Measurements from ENCODE around the gene RAB17. TPM values are rescaled to one million over a fixed set of nuclear protein-coding genes. Genes with fewer than 3 reads are reported as not detected.

The RAB17 gene
- total RNA-seq, 2 experiments from 2014 or later: 0.31 to 0.40 TPM

GRCh38 chr2:237628247-237629187 is 38.0 kb upstream of the RAB17 start:
- H3K4me3 Mint-ChIP-seq: peak overlapping the region; percentile 81
- no peaks in the 10 kb centered on the region for H3K36me3 Mint-ChIP-seq
- H3K9me3 Mint-ChIP-seq: no peaks in the 10 kb centered on the region
- peaks cover 27% of the 10 kb centered on the region for H3K4me1 Mint-ChIP-seq
- H3K27me3 Mint-ChIP-seq: peaks cover 11% of the 10 kb centered on the region
- DNase-seq: no peak
- H3K27ac Mint-ChIP-seq: no peak overlapping the region

GRCh38 chr2:237627441-237628246 is 37.1 kb upstream of the RAB17 start, which contains the start of gene LRRFIP1:
Gene LRRFIP1, plus strand, starts transcription at chr2:237627587. Its CDS starts 58 bp downstream, at chr2:237627645.
- H3K27ac Mint-ChIP-seq: no peak within 1 kb of the TSS
- peaks cover 27% of the 10 kb centered on the region for H3K4me1 Mint-ChIP-seq
- no peaks in the 10 kb centered on the region for H3K9me3 Mint-ChIP-seq
- DNase-seq: peak; percentile 35
- H3K4me3 Mint-ChIP-seq: peak within 1 kb of the TSS; percentile 81
- H3K36me3 Mint-ChIP-seq: no peaks in the 10 kb centered on the region
- peaks cover 11% of the 10 kb centered on the region for H3K27me3 Mint-ChIP-seq

- no peak for DNase-seq
- H3K36me3 Mint-ChIP-seq: no peaks in the 10 kb centered on the region
- H3K4me3 Mint-ChIP-seq: peak overlapping the region; percentile 76
- peaks cover 27% of the 10 kb centered on the region for H3K4me1 Mint-ChIP-seq
- H3K27me3 Mint-ChIP-seq: peaks cover 11% of the 10 kb centered on the region
- no peaks in the 10 kb centered on the region for H3K9me3 Mint-ChIP-seq
- no peak overlapping the region for H3K27ac Mint-ChIP-seq
Observed at GRCh38 chr2:237626813-237627440, 36.4 kb upstream of the RAB17 start.

GRCh38 chr2:237625777-237626176 is 35.2 kb upstream of the RAB17 start:
- H3K36me3 Mint-ChIP-seq: no peaks in the 10 kb centered on the region
- no peaks in the 10 kb centered on the region for H3K9me3 Mint-ChIP-seq
- no peak overlapping the region for H3K27ac Mint-ChIP-seq
- DNase-seq: no peak
- peaks cover 20% of the 10 kb centered on the region for H3K4me1 Mint-ChIP-seq
- H3K4me3 Mint-ChIP-seq: peak overlapping the region; percentile 2
- peaks cover 8% of the 10 kb centered on the region for H3K27me3 Mint-ChIP-seq

GRCh38 chr2:237625216-237625705 is 34.7 kb upstream of the RAB17 start:
- H3K36me3 Mint-ChIP-seq: no peaks in the 10 kb centered on the region
- peak overlapping the region; percentile 50 for H3K4me3 Mint-ChIP-seq
- peaks cover 8% of the 10 kb centered on the region for H3K27me3 Mint-ChIP-seq
- H3K27ac Mint-ChIP-seq: no peak overlapping the region
- DNase-seq: no peak
- peaks cover 16% of the 10 kb centered on the region for H3K4me1 Mint-ChIP-seq
- no peaks in the 10 kb centered on the region for H3K9me3 Mint-ChIP-seq

GRCh38 chr2:237624565-237624964 is 34.0 kb upstream of the RAB17 start:
- no peaks in the 10 kb centered on the region for H3K9me3 Mint-ChIP-seq
- H3K27ac Mint-ChIP-seq: no peak overlapping the region
- no peak overlapping the region for H3K4me3 Mint-ChIP-seq
- H3K4me1 Mint-ChIP-seq: peaks cover 9% of the 10 kb centered on the region
- DNase-seq: no peak
- no peaks in the 10 kb centered on the region for H3K36me3 Mint-ChIP-seq
- H3K27me3 Mint-ChIP-seq: peaks cover 8% of the 10 kb centered on the region

GRCh38 chr2:237623428-237624403 is 33.2 kb upstream of the RAB17 start:
- Mint-ChIP-seq H3K36me3 (no peaks in the 10 kb centered on the region), H3K9me3 (no peaks in the 10 kb centered on the region), H3K4me3 (no peak overlapping the region), H3K4me1 (peaks cover 9% of the 10 kb centered on the region), H3K27ac (no peak overlapping the region), H3K27me3 (peaks cover 5% of the 10 kb centered on the region)
- DNase-seq: no peak

GRCh38 chr2:237618449-237618848 is 27.9 kb upstream of the RAB17 start:
- no peaks in the 10 kb centered on the region for H3K36me3 Mint-ChIP-seq
- peaks cover 34% of the 10 kb centered on the region for H3K4me1 Mint-ChIP-seq
- DNase-seq: no peak
- H3K27ac Mint-ChIP-seq: no peak overlapping the region
- no peak overlapping the region for H3K4me3 Mint-ChIP-seq
- no peaks in the 10 kb centered on the region for H3K9me3 Mint-ChIP-seq
- H3K27me3 Mint-ChIP-seq: no peaks in the 10 kb centered on the region

GRCh38 chr2:237617587-237617982 is 27.1 kb upstream of the RAB17 start:
- H3K4me3 Mint-ChIP-seq: no peak overlapping the region

GRCh38 chr2:237616734-237617586 is 26.4 kb upstream of the RAB17 start:
- Mint-ChIP-seq H3K36me3 (no peaks in the 10 kb centered on the region), H3K4me1 (peaks cover 34% of the 10 kb centered on the region), H3K9me3 (no peaks in the 10 kb centered on the region), H3K27ac (no peak overlapping the region), H3K27me3 (no peaks in the 10 kb centered on the region), H3K4me3 (no peak overlapping the region)
- no peak for DNase-seq

More at GRCh38 chr2:237617587-237617982, 27.1 kb upstream of the RAB17 start:
- no peak for DNase-seq
- H3K27me3 Mint-ChIP-seq: no peaks in the 10 kb centered on the region
- H3K9me3 Mint-ChIP-seq: no peaks in the 10 kb centered on the region
- no peak overlapping the region for H3K27ac Mint-ChIP-seq
- H3K4me1 Mint-ChIP-seq: peaks cover 34% of the 10 kb centered on the region
- no peaks in the 10 kb centered on the region for H3K36me3 Mint-ChIP-seq

GRCh38 chr2:237616373-237616733 is 25.8 kb upstream of the RAB17 start:
- Mint-ChIP-seq H3K36me3 (no peaks in the 10 kb centered on the region), H3K9me3 (no peaks in the 10 kb centered on the region), H3K27ac (no peak overlapping the region), H3K27me3 (no peaks in the 10 kb centered on the region), H3K4me1 (peaks cover 34% of the 10 kb centered on the region), H3K4me3 (no peak overlapping the region)
- no peak for DNase-seq

GRCh38 chr2:237615631-237616249 is 25.2 kb upstream of the RAB17 start:
- Mint-ChIP-seq H3K9me3 (no peaks in the 10 kb centered on the region), H3K27me3 (no peaks in the 10 kb centered on the region), H3K36me3 (no peaks in the 10 kb centered on the region), H3K27ac (no peak overlapping the region), H3K4me1 (peaks cover 34% of the 10 kb centered on the region), H3K4me3 (no peak overlapping the region)
- DNase-seq: no peak

Data from activated naive CD8-positive, alpha-beta T cell treated with anti-CD3 and anti-CD28 coated beads for 36 hours (primary cell).